ENCODE data around the gene FOXP2. TPM values are rescaled to one million over a fixed set of nuclear protein-coding genes. Genes with fewer than 3 reads are reported as not detected.
"Not testable (repeated sequence)": the region's sequence is repeated elsewhere in the genome, so short reads cannot be mapped to it uniquely, and the experiment has no call there.

FOXP2 gene
- total RNA-seq (10 to 100 TPM; 18.0 to 27.5 TPM), polyA plus RNA-seq (ENCODE audit: insufficient read length in 2 of 2) (10 to 100 TPM; 15.6 to 17.6 TPM)
- long read RNA-seq, donor 1, partial matches to known transcripts, result 13 of 13 reads
- long read RNA-seq, donor 1, other reads (novel, unspliced or antisense), result 0 of 13 reads
- long read RNA-seq, donor 2, result 0 reads
- long read RNA-seq, donor 3, result 0 reads
- long read RNA-seq, donor 4, partial matches to known transcripts, result 0 of 1 reads
- long read RNA-seq, donor 4, other reads (novel, unspliced or antisense), result 0 of 1 reads

DNA sequence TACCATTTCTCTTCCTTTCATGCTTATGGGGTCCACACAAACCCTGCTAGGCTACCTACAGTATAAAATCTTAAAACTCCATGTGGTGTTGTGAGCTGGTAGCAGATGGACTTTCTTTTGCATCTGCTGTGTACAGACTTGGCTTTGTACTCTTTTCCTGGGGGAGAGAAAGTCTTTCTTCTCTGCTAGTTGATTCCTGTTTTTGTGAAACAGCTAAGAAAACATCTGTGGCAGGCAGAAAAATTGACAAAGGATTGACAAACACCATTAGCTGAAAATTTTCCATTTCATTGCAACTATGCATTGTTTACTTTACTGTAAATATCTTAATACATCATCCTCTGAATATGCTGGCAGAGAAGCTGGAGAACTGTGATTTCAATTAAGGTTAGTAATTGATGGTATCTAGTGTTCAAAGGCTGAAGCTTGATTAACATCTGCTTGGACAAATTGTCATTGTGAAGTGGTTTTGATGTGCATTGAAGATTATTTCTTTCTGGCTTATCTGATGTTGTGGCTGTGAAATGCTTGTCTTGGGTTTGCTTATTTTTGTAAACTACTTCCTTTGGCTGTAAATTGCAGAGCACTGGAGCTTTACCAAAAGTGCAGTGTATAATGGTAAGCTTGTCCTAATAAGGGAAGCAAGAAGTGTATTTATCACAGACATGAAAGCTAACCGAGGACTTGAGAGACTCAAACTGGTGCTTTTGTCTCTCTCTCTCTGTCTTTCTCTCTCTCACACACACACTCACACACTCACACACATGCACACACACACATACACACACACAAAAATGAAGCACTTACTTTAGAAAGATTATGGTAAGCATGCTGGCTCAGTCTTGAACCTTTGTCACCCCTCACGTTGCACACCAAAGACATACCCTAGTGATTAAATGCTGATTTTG is at the start of gene FOXP2:
Gene FOXP2 (plus strand): TSS at position 660 of the 908 bp plus-strand sequence. CDS start 11,697 bp downstream, outside the sequence.
- Histone ChIP-seq H3K36me3 (ENCODE audit: control insufficient read depth, insufficient read depth, low read length) (no peaks in the 10 kb centered on the region), H3K9me3 (ENCODE audit: control insufficient read depth, insufficient read depth, low read length) (no peaks in the 10 kb centered on the region), H3K4me3 (ENCODE audit: low read depth, low read length) (peak within 1 kb of the TSS; percentile 45), H3K4me1 (ENCODE audit: control insufficient read depth, insufficient read depth, low read length) (no peaks in the 10 kb centered on the region), H3K27me3 (ENCODE audit: control insufficient read depth, insufficient read depth, low read length) (peaks cover 17% of the 10 kb centered on the region), H3K27ac (ENCODE audit: low read depth, low read length) (peak within 1 kb of the TSS; percentile 75)
- no CpG with 5 or more reads among the region's 2 CpGs for WGBS (ENCODE audit: insufficient coverage)
- DNase-seq (ENCODE audit: low read depth in 4 of 6, low spot score in 6 of 6), result peak in 3 of 6 donors; percentile 39 to 87 (median 77)

DNA sequence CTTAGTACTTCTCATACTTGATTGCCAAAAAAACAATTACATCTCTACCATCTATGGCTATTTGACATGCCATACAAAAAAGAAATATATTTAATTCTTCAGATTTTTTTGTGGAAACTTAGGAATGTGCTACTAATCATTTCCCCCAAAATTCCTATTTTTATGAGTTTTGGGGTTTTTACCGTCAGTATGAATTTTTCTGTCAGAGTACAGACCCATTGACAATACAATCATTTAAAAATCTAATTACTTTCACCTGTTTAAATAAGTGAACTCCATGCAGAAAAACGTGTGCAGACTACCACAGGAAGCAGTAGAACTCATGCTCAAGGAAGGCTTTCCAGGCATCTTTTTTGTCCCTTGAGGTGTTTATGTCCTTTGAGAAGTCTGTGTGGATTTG is 48.8 kb upstream of the FOXP2 start:
- no peaks in the 10 kb centered on the region for H3K36me3 ChIP-seq (ENCODE audit: control insufficient read depth, insufficient read depth, low read length)
- no peak for DNase-seq (ENCODE audit: low read depth in 4 of 6, low spot score in 6 of 6)
- H3K27ac ChIP-seq (ENCODE audit: low read depth, low read length), result no peak overlapping the region
- H3K27me3 ChIP-seq (ENCODE audit: control insufficient read depth, insufficient read depth, low read length), result no peaks in the 10 kb centered on the region
- WGBS (ENCODE audit: insufficient coverage), result no CpG with 5 or more reads among the region's 2 CpGs
- no peaks in the 10 kb centered on the region for H3K9me3 ChIP-seq (ENCODE audit: control insufficient read depth, insufficient read depth, low read length)
- H3K4me1 ChIP-seq (ENCODE audit: control insufficient read depth, insufficient read depth, low read length), result no peaks in the 10 kb centered on the region
- H3K4me3 ChIP-seq (ENCODE audit: low read depth, low read length), result no peak overlapping the region

DNA sequence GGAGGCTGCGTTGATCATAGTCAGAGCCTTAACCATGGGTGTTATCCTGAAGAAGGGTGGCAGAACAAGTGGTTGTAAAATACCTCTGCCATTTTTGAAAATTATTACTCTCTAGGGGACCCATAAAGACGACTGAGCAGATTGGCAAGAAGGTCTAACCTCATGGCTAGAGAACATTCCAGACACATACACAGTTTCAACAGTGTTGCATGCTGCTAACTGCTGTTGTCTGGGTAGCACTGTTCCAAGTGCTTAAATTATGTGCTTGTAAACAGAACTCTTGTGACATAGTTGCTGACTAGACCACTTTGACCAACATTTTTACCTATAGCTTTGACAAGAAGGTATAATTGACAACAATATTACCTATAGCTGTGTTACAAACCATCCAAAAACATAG is 46.1 kb upstream of the FOXP2 start:
- Histone ChIP-seq H3K4me3 (ENCODE audit: low read depth, low read length) (no peak overlapping the region), H3K36me3 (ENCODE audit: control insufficient read depth, insufficient read depth, low read length) (no peaks in the 10 kb centered on the region), H3K27me3 (ENCODE audit: control insufficient read depth, insufficient read depth, low read length) (no peaks in the 10 kb centered on the region), H3K9me3 (ENCODE audit: control insufficient read depth, insufficient read depth, low read length) (no peaks in the 10 kb centered on the region), H3K4me1 (ENCODE audit: control insufficient read depth, insufficient read depth, low read length) (no peaks in the 10 kb centered on the region), H3K27ac (ENCODE audit: low read depth, low read length) (no peak overlapping the region)
- DNase-seq (ENCODE audit: low read depth in 4 of 6, low spot score in 6 of 6), result no peak
- WGBS (ENCODE audit: insufficient coverage), result no CpG with 5 or more reads among the region's 2 CpGs

DNA sequence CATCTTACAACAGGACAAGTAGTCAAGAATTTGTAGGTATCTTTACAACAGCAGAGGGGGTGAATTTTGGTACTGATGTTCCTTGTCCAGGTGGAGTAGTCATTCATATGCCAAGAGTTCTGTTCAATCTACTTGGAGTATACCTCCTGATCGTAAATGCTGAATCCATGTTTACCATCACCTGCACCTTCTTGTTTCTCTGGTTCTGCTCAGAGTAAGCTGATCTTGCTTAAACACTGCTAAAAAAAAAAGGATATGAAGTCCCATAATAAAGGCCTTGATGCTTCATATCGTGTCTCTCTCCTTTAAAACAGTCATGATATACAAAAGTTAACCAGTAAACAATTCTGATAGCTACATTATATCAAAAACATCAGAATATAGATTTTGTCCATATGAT is 45.3 kb upstream of the FOXP2 start:
- WGBS (ENCODE audit: insufficient coverage), result 100% methylated on average over 1 of the region's 2 CpGs
- Histone ChIP-seq H3K9me3 (ENCODE audit: control insufficient read depth, insufficient read depth, low read length) (no peaks in the 10 kb centered on the region), H3K36me3 (ENCODE audit: control insufficient read depth, insufficient read depth, low read length) (no peaks in the 10 kb centered on the region), H3K4me1 (ENCODE audit: control insufficient read depth, insufficient read depth, low read length) (no peaks in the 10 kb centered on the region), H3K27me3 (ENCODE audit: control insufficient read depth, insufficient read depth, low read length) (no peaks in the 10 kb centered on the region), H3K4me3 (ENCODE audit: low read depth, low read length) (no peak overlapping the region), H3K27ac (ENCODE audit: low read depth, low read length) (no peak overlapping the region)
- no peak for DNase-seq (ENCODE audit: low read depth in 4 of 6, low spot score in 6 of 6)

DNA sequence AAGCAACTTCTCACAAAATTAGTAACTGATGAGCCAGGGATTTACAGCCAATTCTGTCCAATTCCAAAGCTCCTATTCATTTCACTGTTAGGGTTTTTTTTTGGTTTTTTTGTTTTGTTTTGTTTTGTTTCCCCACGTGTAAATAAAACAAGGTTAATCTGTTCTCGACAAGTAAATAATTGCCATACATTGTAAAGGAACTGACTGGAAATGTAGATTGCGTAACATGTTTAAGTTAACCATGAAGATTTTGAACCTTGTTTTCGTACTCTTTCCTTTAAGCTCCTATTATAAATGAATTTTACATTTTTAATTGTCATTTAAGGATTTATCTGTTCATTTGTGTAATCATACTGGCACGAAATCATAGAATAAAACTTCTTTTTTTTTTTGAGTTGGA is 42.0 kb upstream of the FOXP2 start:
- Histone ChIP-seq H3K4me1 (ENCODE audit: control insufficient read depth, insufficient read depth, low read length) (no peaks in the 10 kb centered on the region), H3K4me3 (ENCODE audit: low read depth, low read length) (no peak overlapping the region), H3K36me3 (ENCODE audit: control insufficient read depth, insufficient read depth, low read length) (no peaks in the 10 kb centered on the region), H3K9me3 (ENCODE audit: control insufficient read depth, insufficient read depth, low read length) (no peaks in the 10 kb centered on the region), H3K27ac (ENCODE audit: low read depth, low read length) (no peak overlapping the region), H3K27me3 (ENCODE audit: control insufficient read depth, insufficient read depth, low read length) (no peaks in the 10 kb centered on the region)
- no CpG with 5 or more reads among the region's 5 CpGs for WGBS (ENCODE audit: insufficient coverage)
- DNase-seq (ENCODE audit: low read depth in 4 of 6, low spot score in 6 of 6), result no peak

DNA sequence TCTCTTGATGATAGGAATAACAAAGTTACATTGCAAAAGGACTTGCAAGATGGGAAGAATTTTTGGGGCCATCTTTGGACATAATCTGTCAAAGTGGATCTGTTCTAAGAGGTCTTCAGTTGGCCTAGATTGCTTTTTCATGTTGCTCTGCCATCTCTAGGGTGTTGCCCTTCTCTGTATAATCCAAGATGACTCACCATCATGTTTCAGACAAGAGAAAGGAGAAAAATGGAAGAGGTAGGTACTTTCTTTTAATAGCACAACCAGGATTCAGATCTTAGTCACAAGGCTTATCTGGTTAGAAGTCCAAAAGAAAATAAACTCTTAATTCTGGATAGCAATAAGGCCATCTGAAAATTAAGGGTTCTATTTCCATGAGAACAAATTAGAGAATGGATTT is 38.7 kb upstream of the FOXP2 start:
- Histone ChIP-seq H3K27ac (ENCODE audit: low read depth, low read length) (no peak overlapping the region), H3K4me1 (ENCODE audit: control insufficient read depth, insufficient read depth, low read length) (no peaks in the 10 kb centered on the region), H3K4me3 (ENCODE audit: low read depth, low read length) (no peak overlapping the region), H3K36me3 (ENCODE audit: control insufficient read depth, insufficient read depth, low read length) (no peaks in the 10 kb centered on the region), H3K9me3 (ENCODE audit: control insufficient read depth, insufficient read depth, low read length) (no peaks in the 10 kb centered on the region), H3K27me3 (ENCODE audit: control insufficient read depth, insufficient read depth, low read length) (no peaks in the 10 kb centered on the region)
- DNase-seq (ENCODE audit: low read depth in 4 of 6, low spot score in 6 of 6), result no peak

DNA sequence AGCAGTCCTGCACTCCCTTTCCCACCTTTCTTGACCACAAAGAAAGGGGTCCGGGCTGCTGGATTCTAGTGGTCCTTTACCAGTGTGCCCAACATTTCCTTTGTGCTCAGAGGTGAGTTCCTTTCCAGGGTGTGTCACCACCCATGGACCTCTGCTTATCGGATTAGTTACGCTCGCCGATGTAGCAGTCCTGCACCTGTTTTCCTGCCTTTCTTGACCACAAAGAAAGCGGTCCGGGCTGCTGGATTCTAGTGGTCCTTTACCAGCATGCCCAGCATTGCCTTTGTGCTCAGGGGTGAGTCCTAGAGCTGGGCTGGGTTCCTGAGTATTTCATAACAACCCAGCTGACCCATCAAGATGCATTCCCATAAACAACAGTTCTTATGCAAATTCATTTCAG is 30.7 kb upstream of the FOXP2 start:
- H3K27ac ChIP-seq (ENCODE audit: low read depth, low read length); H3K4me3 ChIP-seq (ENCODE audit: low read depth, low read length); H3K36me3 ChIP-seq (ENCODE audit: control insufficient read depth, insufficient read depth, low read length); DNase-seq (ENCODE audit: low read depth in 4 of 6, low spot score in 6 of 6); H3K27me3 ChIP-seq (ENCODE audit: control insufficient read depth, insufficient read depth, low read length); H3K9me3 ChIP-seq (ENCODE audit: control insufficient read depth, insufficient read depth, low read length); H3K4me1 ChIP-seq (ENCODE audit: control insufficient read depth, insufficient read depth, low read length): not testable (repeated sequence)
- WGBS (ENCODE audit: insufficient coverage), result 85% methylated on average over 1 of the region's 7 CpGs

DNA sequence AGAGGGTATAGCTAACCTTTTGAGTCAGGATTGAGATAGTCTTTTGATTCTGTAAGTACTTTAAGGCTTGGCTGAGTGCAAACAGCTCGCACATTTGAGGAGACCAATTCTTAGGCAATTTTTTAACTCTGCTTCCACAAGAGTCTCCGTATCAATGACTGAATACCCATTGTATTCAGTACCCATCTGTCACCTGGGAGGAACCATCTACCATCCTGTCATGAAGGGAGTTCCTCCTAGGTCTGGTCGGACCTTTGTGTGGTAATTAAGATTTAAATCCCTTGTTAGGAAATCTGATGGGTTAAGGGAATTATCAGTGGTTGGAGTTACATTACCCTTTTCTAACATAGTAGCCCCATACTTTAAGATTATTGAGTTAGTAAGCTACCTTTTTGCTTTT is 30.3 kb upstream of the FOXP2 start:
- not testable (repeated sequence) for H3K4me1 ChIP-seq (ENCODE audit: control insufficient read depth, insufficient read depth, low read length); H3K27ac ChIP-seq (ENCODE audit: low read depth, low read length); H3K9me3 ChIP-seq (ENCODE audit: control insufficient read depth, insufficient read depth, low read length); H3K27me3 ChIP-seq (ENCODE audit: control insufficient read depth, insufficient read depth, low read length); H3K4me3 ChIP-seq (ENCODE audit: low read depth, low read length); DNase-seq (ENCODE audit: low read depth in 4 of 6, low spot score in 6 of 6); H3K36me3 ChIP-seq (ENCODE audit: control insufficient read depth, insufficient read depth, low read length)
- no CpG with 5 or more reads among the region's 3 CpGs for WGBS (ENCODE audit: insufficient coverage)

DNA sequence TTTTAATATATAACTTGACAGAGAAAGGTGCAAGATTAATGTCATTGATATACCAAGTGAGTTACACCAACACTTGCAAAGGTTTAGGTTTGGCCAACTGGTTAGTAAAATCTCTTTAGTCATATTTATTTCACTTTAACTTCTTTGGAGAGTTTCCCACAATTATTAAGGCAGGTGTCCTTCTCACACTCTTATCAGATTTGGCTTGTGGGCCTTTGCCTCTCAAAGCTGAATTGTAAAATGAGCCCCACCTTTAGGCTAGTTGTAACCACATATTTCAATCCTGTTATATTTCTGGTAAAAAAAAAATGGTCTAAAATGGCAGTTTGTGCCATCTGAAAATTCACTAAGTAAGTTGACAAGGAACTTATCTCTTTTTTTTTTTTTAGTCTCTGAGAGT is 26.6 kb upstream of the FOXP2 start:
- H3K4me1 ChIP-seq (ENCODE audit: control insufficient read depth, insufficient read depth, low read length), result no peaks in the 10 kb centered on the region
- H3K27ac ChIP-seq (ENCODE audit: low read depth, low read length), result no peak overlapping the region
- no peaks in the 10 kb centered on the region for H3K36me3 ChIP-seq (ENCODE audit: control insufficient read depth, insufficient read depth, low read length)
- no peaks in the 10 kb centered on the region for H3K27me3 ChIP-seq (ENCODE audit: control insufficient read depth, insufficient read depth, low read length)
- DNase-seq (ENCODE audit: low read depth in 4 of 6, low spot score in 6 of 6), result no peak
- no peak overlapping the region for H3K4me3 ChIP-seq (ENCODE audit: low read depth, low read length)
- no peaks in the 10 kb centered on the region for H3K9me3 ChIP-seq (ENCODE audit: control insufficient read depth, insufficient read depth, low read length)

DNA sequence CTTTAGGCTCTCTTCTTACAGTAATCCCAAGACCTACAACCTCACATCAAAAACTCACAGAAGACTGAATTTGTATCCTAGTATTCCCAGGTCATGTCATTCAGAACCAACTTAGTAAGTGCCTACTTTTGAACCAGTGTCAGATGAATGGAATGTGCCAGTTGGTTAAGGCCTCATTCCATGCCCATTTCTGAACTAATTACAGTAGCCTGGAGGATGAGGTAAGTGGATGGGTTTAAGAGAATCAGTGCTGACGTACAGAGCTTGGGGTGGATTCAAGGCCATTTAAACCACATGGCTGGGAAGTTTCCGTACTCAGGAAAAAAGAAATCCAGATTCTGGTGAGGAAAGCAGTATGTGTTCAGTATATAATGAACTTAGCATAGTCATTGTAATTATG is 21.9 kb upstream of the FOXP2 start:
- Histone ChIP-seq H3K9me3 (ENCODE audit: control insufficient read depth, insufficient read depth, low read length) (no peaks in the 10 kb centered on the region), H3K36me3 (ENCODE audit: control insufficient read depth, insufficient read depth, low read length) (no peaks in the 10 kb centered on the region), H3K4me3 (ENCODE audit: low read depth, low read length) (no peak overlapping the region), H3K27me3 (ENCODE audit: control insufficient read depth, insufficient read depth, low read length) (no peaks in the 10 kb centered on the region), H3K4me1 (ENCODE audit: control insufficient read depth, insufficient read depth, low read length) (no peaks in the 10 kb centered on the region), H3K27ac (ENCODE audit: low read depth, low read length) (no peak overlapping the region)
- WGBS (ENCODE audit: insufficient coverage), result 90% methylated on average over 2 of the region's 2 CpGs
- DNase-seq (ENCODE audit: low read depth in 4 of 6, low spot score in 6 of 6), result no peak

All from spinal cord (tissue), 10 donors.